Measurements from ENCODE around the gene ZNF653. TPM values are rescaled to one million over a fixed set of nuclear protein-coding genes. Genes with fewer than 3 reads are reported as not detected.
A peak's percentile ranks its signal among the peaks of the same experiment; 100 is the strongest.

The ZNF653 gene
- total and polyA plus RNA-seq, 7 donors = 4.0 to 11.5 (median 6.2) TPM

DNA sequence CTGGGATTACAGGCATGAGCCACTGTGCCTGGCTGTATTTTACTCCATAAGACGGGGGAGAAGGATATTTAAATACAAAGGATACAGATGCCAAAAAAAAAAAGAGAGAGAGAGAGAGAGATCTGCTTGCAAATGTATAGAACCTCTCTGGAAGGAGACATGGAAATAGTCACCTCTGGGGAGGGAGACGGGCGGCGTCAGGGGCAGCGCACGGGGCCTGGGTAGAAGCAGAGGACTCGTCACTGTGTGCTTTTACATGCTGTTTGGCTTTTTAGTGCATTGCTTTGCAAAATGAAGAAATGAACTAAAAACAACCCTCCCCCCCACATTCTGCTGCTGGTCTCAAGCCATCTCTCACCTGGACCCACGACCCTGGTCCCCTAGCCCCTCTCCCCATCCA is 4.8 kb upstream of the ZNF653 start:
- H3K27ac ChIP-seq = no peak overlapping the region
- intact Hi-C loops (cut with DNase I) = no loop called here
- H3K36me3 ChIP-seq (ENCODE audit: insufficient read depth in 1 of 2, low read depth in 1 of 2) = peaks cover 2 to 55% of the 10 kb centered on the region in 2 donors
- DNase-seq = no peak
- peaks cover 4% of the 10 kb centered on the region for H3K4me1 ChIP-seq
- WGBS, 3 donors = 89 to 95% (median 94%) methylated on average over 8 of the region's 8 CpGs
- H3K27me3 ChIP-seq (ENCODE audit: insufficient read depth in 3 of 3, low read length in 2 of 3) = no peaks in the 10 kb centered on the region
- H3K4me3 ChIP-seq = no peak overlapping the region
- TF ChIP-seq, protein P1, sequence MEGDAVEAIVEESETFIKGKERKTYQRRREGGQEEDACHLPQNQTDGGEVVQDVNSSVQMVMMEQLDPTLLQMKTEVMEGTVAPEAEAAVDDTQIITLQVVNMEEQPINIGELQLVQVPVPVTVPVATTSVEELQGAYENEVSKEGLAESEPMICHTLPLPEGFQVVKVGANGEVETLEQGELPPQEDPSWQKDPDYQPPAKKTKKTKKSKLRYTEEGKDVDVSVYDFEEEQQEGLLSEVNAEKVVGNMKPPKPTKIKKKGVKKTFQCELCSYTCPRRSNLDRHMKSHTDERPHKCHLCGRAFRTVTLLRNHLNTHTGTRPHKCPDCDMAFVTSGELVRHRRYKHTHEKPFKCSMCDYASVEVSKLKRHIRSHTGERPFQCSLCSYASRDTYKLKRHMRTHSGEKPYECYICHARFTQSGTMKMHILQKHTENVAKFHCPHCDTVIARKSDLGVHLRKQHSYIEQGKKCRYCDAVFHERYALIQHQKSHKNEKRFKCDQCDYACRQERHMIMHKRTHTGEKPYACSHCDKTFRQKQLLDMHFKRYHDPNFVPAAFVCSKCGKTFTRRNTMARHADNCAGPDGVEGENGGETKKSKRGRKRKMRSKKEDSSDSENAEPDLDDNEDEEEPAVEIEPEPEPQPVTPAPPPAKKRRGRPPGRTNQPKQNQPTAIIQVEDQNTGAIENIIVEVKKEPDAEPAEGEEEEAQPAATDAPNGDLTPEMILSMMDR (IDR thresholded peaks at IDR 0.05) = no peak
- no peak for ATAC-seq
- no peaks in the 10 kb centered on the region for H3K9me3 ChIP-seq

DNA sequence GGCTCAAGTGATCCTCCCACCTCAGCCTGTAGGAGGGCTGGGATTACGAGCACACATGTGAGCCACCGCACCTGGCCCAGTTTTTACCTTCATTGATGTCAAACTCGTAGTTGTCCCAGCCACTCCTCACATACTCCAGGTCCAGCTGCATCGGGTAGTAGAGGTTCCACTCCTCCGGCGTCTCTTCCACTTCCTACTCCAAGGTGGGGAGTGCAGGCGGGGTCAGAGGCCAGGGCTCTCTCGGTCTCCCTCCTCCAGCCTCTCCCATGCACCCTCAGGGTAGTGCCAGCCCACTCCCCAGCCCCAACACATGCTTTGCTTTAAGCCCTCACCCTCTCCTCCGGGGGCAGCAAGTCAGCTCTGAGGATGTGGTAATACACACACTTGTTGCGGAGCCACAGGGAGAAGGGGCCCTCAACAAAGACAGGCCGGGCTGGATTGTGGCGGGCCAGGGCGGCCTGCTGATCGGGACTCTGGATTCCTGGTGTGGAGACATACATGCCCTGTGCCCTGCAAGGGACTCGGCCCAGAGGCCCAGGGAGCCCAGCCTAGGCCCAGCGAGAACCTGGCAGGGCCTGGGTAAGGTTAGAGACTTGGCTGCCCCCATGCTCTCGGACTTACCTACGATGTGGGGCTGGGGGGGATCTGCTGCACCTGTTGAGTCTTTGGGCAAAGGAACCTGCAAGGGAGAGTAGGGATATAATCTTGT is 1.9 kb upstream of the ZNF653 start:
- ATAC-seq (no peak), DNase-seq (no peak)
- H3K36me3 ChIP-seq (ENCODE audit: insufficient read depth in 1 of 2, low read depth in 1 of 2) = peaks cover 0 to 29% of the 10 kb centered on the region in 2 donors
- peaks cover 4% of the 10 kb centered on the region for H3K4me1 ChIP-seq
- H3K4me3 ChIP-seq = no peak overlapping the region
- no peak overlapping the region for H3K27ac ChIP-seq
- WGBS, 3 donors = 87 to 89% (median 88%) methylated on average over 18 of the region's 18 CpGs
- intact Hi-C loops (cut with DNase I) = loop anchor here in 1 of 2 donors (10.0 kb wide), 1 partner anchor 133 kb away; the partner anchor contains the start of gene SWSAP1
- H3K9me3 ChIP-seq = no peaks in the 10 kb centered on the region
- no peaks in the 10 kb centered on the region for H3K27me3 ChIP-seq (ENCODE audit: insufficient read depth in 3 of 3, low read length in 2 of 3)
- TF ChIP-seq, protein P1 (IDR thresholded peaks at IDR 0.05) = no peak

- no peak for ATAC-seq
- intact Hi-C loops (cut with DNase I) = loop anchor here in 1 of 2 donors (10.0 kb wide), 1 partner anchor 132 kb away; the partner anchor contains the start of gene SWSAP1
- WGBS, 3 donors = 87 to 90% (median 90%) methylated on average over 6 of the region's 6 CpGs
- Histone ChIP-seq H3K4me1 (peaks cover 4% of the 10 kb centered on the region), H3K27me3 (ENCODE audit: insufficient read depth in 3 of 3, low read length in 2 of 3) (no peaks in the 10 kb centered on the region), H3K36me3 (ENCODE audit: insufficient read depth in 1 of 2, low read depth in 1 of 2) (peaks cover 0 to 23% of the 10 kb centered on the region in 2 donors), H3K27ac (no peak overlapping the region), H3K4me3 (no peak overlapping the region), H3K9me3 (no peaks in the 10 kb centered on the region)
- no peak for DNase-seq
- TF ChIP-seq, protein P1 (IDR thresholded peaks at IDR 0.05) = no peak
Measured at GRCh38 chr19:11506967-11507366, 1.3 kb upstream of the ZNF653 start.

GRCh38 chr19:11506101-11506555 is 489 bp upstream of the ZNF653 start:
- peak overlapping the region; percentile 93 for H3K27ac ChIP-seq
- WGBS, 3 donors = 18 to 24% (median 23%) methylated on average over 19 to 20 of the region's 20 CpGs
- no peaks in the 10 kb centered on the region for H3K27me3 ChIP-seq (ENCODE audit: insufficient read depth in 3 of 3, low read length in 2 of 3)
- no peak for DNase-seq
- no peaks in the 10 kb centered on the region for H3K9me3 ChIP-seq
- TF ChIP-seq, protein P1 (IDR thresholded peaks at IDR 0.05) = no peak
- H3K4me3 ChIP-seq = peak overlapping the region; percentile 84
- ATAC-seq = peak; percentile 27 to 43 (median 30)
- H3K36me3 ChIP-seq (ENCODE audit: insufficient read depth in 1 of 2, low read depth in 1 of 2) = peaks cover 0 to 15% of the 10 kb centered on the region in 2 donors
- intact Hi-C loops (cut with DNase I) = loop anchor here in 1 of 2 donors (10.0 kb wide), 1 partner anchor 131 kb away; the partner anchor contains the start of gene SWSAP1
- peaks cover 4% of the 10 kb centered on the region for H3K4me1 ChIP-seq
